KMS-11 (cell line): Measurements from ENCODE around the gene PAF1.

Experiments
- H2AFZ ChIP-seq: fragments of 200-600 bp; sonication (generic); 2 replicates; pipeline ENCODE4 v1.6.1; 2016; ENCODE audit warnings: antibody characterized with exemption, mixed run types, low read depth
- H3K27ac ChIP-seq: fragments of 200-600 bp; sonication (generic); 2 replicates; pipeline ENCODE4 v1.6.1; 2016; ENCODE audit warnings: mild to moderate bottlenecking, mixed run types
- H3K27me3 ChIP-seq: fragments of 200-600 bp; sonication (generic); 2 replicates; pipeline ENCODE4 v1.6.1; 2017; ENCODE audit warnings: mild to moderate bottlenecking, low read depth, mixed run types, moderate library complexity; ENCODE audit not compliant: insufficient read depth
- H3K36me3 ChIP-seq: fragments of 200-600 bp; sonication (generic); 2 replicates; pipeline ENCODE4 v1.6.1; 2017; ENCODE audit warnings: mild to moderate bottlenecking, mixed run types; ENCODE audit not compliant: insufficient read depth
- H3K4me1 ChIP-seq: fragments of 200-600 bp; sonication (generic); 2 replicates; pipeline ENCODE4 v1.6.1; 2016; ENCODE audit warnings: mild to moderate bottlenecking, low read depth, mixed run types; ENCODE audit not compliant: poor library complexity, severe bottlenecking
- H3K4me2 ChIP-seq: fragments of 200-600 bp; sonication (generic); 2 replicates; pipeline ENCODE4 v1.7.0; 2016; ENCODE audit warnings: mild to moderate bottlenecking, mixed run types
- H3K4me3 ChIP-seq: fragments of 200-600 bp; sonication (generic); IDR thresholded peaks from 2 replicates; pipeline ENCODE4 v1.6.1; 2017; ENCODE audit warnings: low read depth, low read length, mixed read lengths; ENCODE audit not compliant: insufficient read depth
- H3K79me2 ChIP-seq: fragments of 200-600 bp; sonication (generic); 2 replicates; pipeline ENCODE4 v1.6.1; 2016; ENCODE audit warnings: low read depth, mixed run types; ENCODE audit not compliant: insufficient read depth
- H3K9ac ChIP-seq: fragments of 200-600 bp; sonication (generic); 2 replicates; pipeline ENCODE4 v1.6.1; 2016; ENCODE audit warnings: mild to moderate bottlenecking, mixed run types
- H4K20me1 ChIP-seq: fragments of 200-600 bp; sonication (generic); 2 replicates; pipeline ENCODE4 v1.6.1; 2016; ENCODE audit warnings: mild to moderate bottlenecking, mixed run types; ENCODE audit not compliant: insufficient read depth
- TF ChIP-seq, protein P1 (sequence below): fragments of 200-600 bp; sonication (generic); conservative IDR thresholded peaks from 2 replicates; pipeline ENCODE4 v1.6.1; 2017; ENCODE audit warnings: low read depth, mild to moderate bottlenecking, antibody characterized with exemption, low read length, moderate library complexity, mixed read lengths

PAF1 gene

DNA sequence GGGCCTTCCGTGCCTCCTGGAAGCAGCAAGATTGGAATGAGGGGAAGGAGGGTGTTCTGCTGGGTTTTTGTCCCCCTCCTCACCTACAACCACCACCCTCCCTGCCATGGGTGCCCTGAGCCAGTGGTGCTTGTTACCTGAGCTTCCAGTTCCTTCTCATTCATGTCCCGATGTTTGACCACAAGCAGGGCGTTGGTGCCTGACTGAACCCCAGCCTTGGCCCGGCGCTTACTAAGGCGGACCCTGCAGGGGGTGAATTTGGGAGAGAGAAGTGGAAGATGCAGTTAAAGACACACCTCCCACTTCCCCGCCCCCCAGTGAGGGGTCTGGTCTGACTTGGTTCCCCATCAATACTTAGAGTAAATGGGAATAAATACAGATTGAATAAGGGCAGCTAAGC is 4.3 kb downstream of the PAF1 start:
- Histone ChIP-seq H3K4me1 (peaks cover 10% of the 10 kb centered on the region), H2AFZ (no peak overlapping the region), H3K4me2 (no peak overlapping the region), H3K36me3 (no peaks in the 10 kb centered on the region), H4K20me1 (no peaks in the 10 kb centered on the region), H3K27ac (no peak overlapping the region), H3K4me3 (no peak overlapping the region), H3K79me2 (peaks cover 12% of the 10 kb centered on the region; the same call in 1 of the 2 replicates), H3K27me3 (no peaks in the 10 kb centered on the region), H3K9ac (no peak overlapping the region)
- TF ChIP-seq, protein P1, sequence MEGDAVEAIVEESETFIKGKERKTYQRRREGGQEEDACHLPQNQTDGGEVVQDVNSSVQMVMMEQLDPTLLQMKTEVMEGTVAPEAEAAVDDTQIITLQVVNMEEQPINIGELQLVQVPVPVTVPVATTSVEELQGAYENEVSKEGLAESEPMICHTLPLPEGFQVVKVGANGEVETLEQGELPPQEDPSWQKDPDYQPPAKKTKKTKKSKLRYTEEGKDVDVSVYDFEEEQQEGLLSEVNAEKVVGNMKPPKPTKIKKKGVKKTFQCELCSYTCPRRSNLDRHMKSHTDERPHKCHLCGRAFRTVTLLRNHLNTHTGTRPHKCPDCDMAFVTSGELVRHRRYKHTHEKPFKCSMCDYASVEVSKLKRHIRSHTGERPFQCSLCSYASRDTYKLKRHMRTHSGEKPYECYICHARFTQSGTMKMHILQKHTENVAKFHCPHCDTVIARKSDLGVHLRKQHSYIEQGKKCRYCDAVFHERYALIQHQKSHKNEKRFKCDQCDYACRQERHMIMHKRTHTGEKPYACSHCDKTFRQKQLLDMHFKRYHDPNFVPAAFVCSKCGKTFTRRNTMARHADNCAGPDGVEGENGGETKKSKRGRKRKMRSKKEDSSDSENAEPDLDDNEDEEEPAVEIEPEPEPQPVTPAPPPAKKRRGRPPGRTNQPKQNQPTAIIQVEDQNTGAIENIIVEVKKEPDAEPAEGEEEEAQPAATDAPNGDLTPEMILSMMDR, result no peak

GRCh38 chr19:39385629-39386411 is 5.1 kb downstream of the PAF1 start:
- Histone ChIP-seq H3K4me3 (no peak overlapping the region), H3K79me2 (peaks cover 9% of the 10 kb centered on the region; the same call in 1 of the 2 replicates), H2AFZ (no peak overlapping the region), H3K27me3 (no peaks in the 10 kb centered on the region), H4K20me1 (no peaks in the 10 kb centered on the region), H3K36me3 (no peaks in the 10 kb centered on the region), H3K4me1 (peaks cover 10% of the 10 kb centered on the region), H3K9ac (no peak overlapping the region), H3K27ac (no peak overlapping the region), H3K4me2 (no peak overlapping the region)
- TF ChIP-seq, protein P1, result no peak

DNA sequence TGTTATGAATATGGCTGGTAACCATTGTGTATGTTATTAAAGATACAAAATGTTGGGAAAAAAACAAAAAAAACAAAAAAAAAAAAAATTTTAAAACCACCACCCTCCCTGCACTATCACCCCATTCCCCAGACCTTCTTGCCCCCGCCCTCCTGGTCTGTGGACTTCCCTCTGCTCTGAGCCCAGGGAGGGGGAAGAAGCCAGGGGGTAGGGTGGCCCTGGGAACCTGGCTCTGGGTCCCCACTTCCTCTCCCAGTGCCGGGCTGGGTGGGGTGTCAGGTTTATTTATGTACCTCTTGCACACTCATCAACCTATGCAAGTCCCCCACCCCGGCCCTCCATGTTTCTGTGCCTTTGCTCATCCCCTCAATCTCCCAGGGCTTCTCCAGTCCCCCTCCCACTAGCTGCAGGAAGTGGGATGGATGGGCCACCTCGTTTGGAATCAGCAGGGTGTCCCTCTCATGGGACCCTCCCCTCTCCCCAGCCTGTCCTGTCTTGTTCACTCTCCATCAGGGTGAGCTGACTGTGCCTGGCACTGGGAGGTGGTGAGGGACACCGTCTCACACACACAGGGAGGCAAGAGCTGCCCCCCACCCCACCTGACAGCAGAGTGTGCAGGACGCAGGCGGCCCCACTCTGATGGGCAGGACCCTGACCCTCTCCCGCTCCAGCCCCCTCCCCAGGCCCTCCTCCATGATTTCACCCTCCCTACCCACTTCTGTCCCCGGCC is 5.9 kb downstream of the PAF1 start:
- H3K79me2 ChIP-seq, result peaks cover 4% of the 10 kb centered on the region; the same call in 1 of the 2 replicates
- H4K20me1 ChIP-seq, result no peaks in the 10 kb centered on the region
- H3K4me1 ChIP-seq, result peaks cover 7% of the 10 kb centered on the region
- H3K4me3 ChIP-seq, result no peak overlapping the region
- no peaks in the 10 kb centered on the region for H3K27me3 ChIP-seq
- H3K36me3 ChIP-seq, result no peaks in the 10 kb centered on the region; the same call in 1 of the 2 replicates
- H2AFZ ChIP-seq, result no peak overlapping the region
- no peak overlapping the region for H3K4me2 ChIP-seq
- no peak overlapping the region for H3K27ac ChIP-seq
- TF ChIP-seq, protein P1, result no peak
- H3K9ac ChIP-seq, result no peak overlapping the region

GRCh38 chr19:39382991-39383828 is 7.7 kb downstream of the PAF1 start:
- Histone ChIP-seq H3K36me3 (peaks cover 4% of the 10 kb centered on the region; the same call in 1 of the 2 replicates), H3K4me1 (no peaks in the 10 kb centered on the region), H3K4me2 (no peak overlapping the region), H3K79me2 (no peaks in the 10 kb centered on the region), H4K20me1 (no peaks in the 10 kb centered on the region), H3K27me3 (no peaks in the 10 kb centered on the region), H3K9ac (no peak overlapping the region), H2AFZ (no peak overlapping the region), H3K27ac (no peak overlapping the region), H3K4me3 (no peak overlapping the region)
- TF ChIP-seq, protein P1, result no peak
